ENCODE measurements around the gene RBP3. TPM values are rescaled to one million over a fixed set of nuclear protein-coding genes. Genes with fewer than 3 reads are reported as not detected.

Gene RBP3
- total and polyA plus RNA-seq, 4 donors, result not detected

GRCh38 chr10:47357131-47357582 lies 9.0 kb downstream of the RBP3 start:
- H3K9ac ChIP-seq (ENCODE audit: low read depth in 1 of 2, low read length in 2 of 2), result no peak overlapping the region
- no peak overlapping the region for H3K27ac ChIP-seq (ENCODE audit: low read depth in 1 of 2, low read length in 2 of 2)
- H3K4me1 ChIP-seq (ENCODE audit: control insufficient read depth in 4 of 4, insufficient read depth in 4 of 4, low read length in 3 of 4), result no peaks in the 10 kb centered on the region
- no peak for TF ChIP-seq FOXA2 (IDR thresholded peaks at IDR 0.05)
- no peak for TF ChIP-seq CTCF (IDR thresholded peaks at IDR 0.05; ENCODE audit: low read depth, low read length, missing input control)
- TF ChIP-seq GABPA (IDR thresholded peaks at IDR 0.05 in 1 of 2, conservative IDR thresholded peaks at IDR 0.05 in 1 of 2), result no peak
- no peak for TF ChIP-seq REST (IDR thresholded peaks at IDR 0.05)
- TF ChIP-seq MAX (IDR thresholded peaks at IDR 0.05), result no peak
- no peak for TF ChIP-seq RAD21 (IDR thresholded peaks at IDR 0.05)
- no peak for TF ChIP-seq FOXA1 (IDR thresholded peaks at IDR 0.05)
- TF ChIP-seq ZBTB33 (IDR thresholded peaks at IDR 0.05), result no peak
- TF ChIP-seq HNF4A (conservative IDR thresholded peaks at IDR 0.05), result no peak
- no peak for TF ChIP-seq HNF4G (IDR thresholded peaks at IDR 0.05)
- TF ChIP-seq RXRA (IDR thresholded peaks at IDR 0.05), result no peak
- TF ChIP-seq JUND (IDR thresholded peaks at IDR 0.05), result no peak
- TF ChIP-seq TAF1 (conservative IDR thresholded peaks at IDR 0.05), result no peak
- no peak for TF ChIP-seq NR2F2 (IDR thresholded peaks at IDR 0.05)
- no peak for TF ChIP-seq SP1 (IDR thresholded peaks at IDR 0.05)
- no peak for TF ChIP-seq YY1 (IDR thresholded peaks at IDR 0.05)
- no peak for TF ChIP-seq ATF3 (IDR thresholded peaks at IDR 0.05)
- no peak for TF ChIP-seq EGR1 (IDR thresholded peaks at IDR 0.05; ENCODE audit: low read depth in 2 of 2)
- H3K27me3 ChIP-seq (ENCODE audit: control insufficient read depth in 4 of 4, insufficient read depth in 4 of 4, low read length in 3 of 4), result no peaks in the 10 kb centered on the region
- DNase-seq (ENCODE audit: low spot score), result no peak
- 96% methylated on average over 12 of the region's 12 CpGs for WGBS
- no peaks in the 10 kb centered on the region for H3K9me3 ChIP-seq (ENCODE audit: control insufficient read depth in 4 of 4, low read length in 3 of 4)
- no peaks in the 10 kb centered on the region for H3K36me3 ChIP-seq (ENCODE audit: control insufficient read depth in 4 of 4, insufficient read depth in 3 of 4, low read depth in 1 of 4, low read length in 3 of 4)
- H3K4me3 ChIP-seq (ENCODE audit: low read depth in 1 of 3, low read length in 3 of 3), result no peak overlapping the region
